ENCODE measurements around the gene LRRC66. TPM values are rescaled to one million over a fixed set of nuclear protein-coding genes. Genes with fewer than 3 reads are reported as not detected.
A peak's percentile ranks its signal among the peaks of the same experiment; 100 is the strongest.

Gene LRRC66
- total RNA-seq, 2 donors from 2014 or later = 6.1 to 8.5 TPM

- no peaks in the 10 kb centered on the region for H3K4me1 ChIP-seq
- no peak overlapping the region for H3K4me3 ChIP-seq
- no peaks in the 10 kb centered on the region for H3K36me3 ChIP-seq
- no peaks in the 10 kb centered on the region for H3K27me3 ChIP-seq
- TF ChIP-seq, protein P1, sequence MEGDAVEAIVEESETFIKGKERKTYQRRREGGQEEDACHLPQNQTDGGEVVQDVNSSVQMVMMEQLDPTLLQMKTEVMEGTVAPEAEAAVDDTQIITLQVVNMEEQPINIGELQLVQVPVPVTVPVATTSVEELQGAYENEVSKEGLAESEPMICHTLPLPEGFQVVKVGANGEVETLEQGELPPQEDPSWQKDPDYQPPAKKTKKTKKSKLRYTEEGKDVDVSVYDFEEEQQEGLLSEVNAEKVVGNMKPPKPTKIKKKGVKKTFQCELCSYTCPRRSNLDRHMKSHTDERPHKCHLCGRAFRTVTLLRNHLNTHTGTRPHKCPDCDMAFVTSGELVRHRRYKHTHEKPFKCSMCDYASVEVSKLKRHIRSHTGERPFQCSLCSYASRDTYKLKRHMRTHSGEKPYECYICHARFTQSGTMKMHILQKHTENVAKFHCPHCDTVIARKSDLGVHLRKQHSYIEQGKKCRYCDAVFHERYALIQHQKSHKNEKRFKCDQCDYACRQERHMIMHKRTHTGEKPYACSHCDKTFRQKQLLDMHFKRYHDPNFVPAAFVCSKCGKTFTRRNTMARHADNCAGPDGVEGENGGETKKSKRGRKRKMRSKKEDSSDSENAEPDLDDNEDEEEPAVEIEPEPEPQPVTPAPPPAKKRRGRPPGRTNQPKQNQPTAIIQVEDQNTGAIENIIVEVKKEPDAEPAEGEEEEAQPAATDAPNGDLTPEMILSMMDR (IDR thresholded peaks at IDR 0.05) = no peak
- intact Hi-C loops (cut with DNase I) = no loop called here
- H3K9me3 ChIP-seq = no peaks in the 10 kb centered on the region
- H3K9ac ChIP-seq (ENCODE audit: low read depth in 2 of 2, low read length in 2 of 2) = no peak overlapping the region
- DNase-seq = no peak
- no peak overlapping the region for H3K27ac ChIP-seq
Observed at GRCh38 chr4:52054254-52054653, 34.1 kb upstream of the LRRC66 start.

GRCh38 chr4:52052475-52052780 is 32.3 kb upstream of the LRRC66 start:
- H3K9ac ChIP-seq (ENCODE audit: low read depth in 2 of 2, low read length in 2 of 2) = peak overlapping the region in 1 of 2 donors; percentile 87
- no peaks in the 10 kb centered on the region for H3K4me1 ChIP-seq
- no peaks in the 10 kb centered on the region for H3K27me3 ChIP-seq
- no peak for DNase-seq
- intact Hi-C loops (cut with DNase I) = no loop called here
- no peaks in the 10 kb centered on the region for H3K9me3 ChIP-seq
- no peaks in the 10 kb centered on the region for H3K36me3 ChIP-seq
- TF ChIP-seq, protein P1 (IDR thresholded peaks at IDR 0.05) = no peak
- no peak overlapping the region for H3K4me3 ChIP-seq
- no peak overlapping the region for H3K27ac ChIP-seq

GRCh38 chr4:52051615-52052474 is 31.7 kb upstream of the LRRC66 start:
- H3K9me3 ChIP-seq = no peaks in the 10 kb centered on the region
- TF ChIP-seq, protein P1 (IDR thresholded peaks at IDR 0.05) = no peak
- no peaks in the 10 kb centered on the region for H3K27me3 ChIP-seq
- peak; percentile 84 for DNase-seq
- intact Hi-C loops (cut with DNase I) = no loop called here
- H3K9ac ChIP-seq (ENCODE audit: low read depth in 2 of 2, low read length in 2 of 2) = peak overlapping the region; percentile 76 to 87
- peak overlapping the region; percentile 7 for H3K27ac ChIP-seq
- H3K36me3 ChIP-seq = no peaks in the 10 kb centered on the region
- peak overlapping the region; percentile 47 for H3K4me3 ChIP-seq
- no peaks in the 10 kb centered on the region for H3K4me1 ChIP-seq

DNA sequence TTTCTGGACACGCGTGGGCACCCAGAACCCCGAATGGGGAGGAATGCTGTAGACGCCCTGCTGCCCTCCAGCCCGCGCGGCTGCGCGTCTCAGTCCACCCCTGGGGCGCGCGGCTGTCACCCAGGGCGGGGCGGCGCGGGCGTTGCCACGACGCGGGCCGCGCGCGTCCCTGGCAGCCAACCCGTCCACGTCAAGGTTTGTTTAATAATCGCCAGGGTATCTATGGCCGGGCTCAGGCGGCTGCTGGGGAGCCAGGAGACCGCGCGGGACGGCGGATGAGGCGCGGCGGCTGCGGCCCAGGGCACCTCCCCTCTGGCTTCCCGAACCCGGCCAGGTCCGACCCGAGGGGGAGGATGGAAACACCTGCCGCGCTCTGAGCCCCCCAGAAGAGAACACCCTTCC is 31.1 kb upstream of the LRRC66 start, which contains the start of gene SPATA18:
Gene SPATA18 (plus strand): TSS at position 92 of the 402 bp plus-strand sequence. CDS start 401 bp downstream, outside the sequence.
- TF ChIP-seq, protein P1 (IDR thresholded peaks at IDR 0.05) = no peak
- Histone ChIP-seq H3K27ac (peak within 1 kb of the TSS; percentile 7), H3K9me3 (no peaks in the 10 kb centered on the region), H3K27me3 (no peaks in the 10 kb centered on the region), H3K36me3 (no peaks in the 10 kb centered on the region), H3K9ac (ENCODE audit: low read depth in 2 of 2, low read length in 2 of 2) (peak within 1 kb of the TSS; percentile 76 to 87), H3K4me1 (no peaks in the 10 kb centered on the region), H3K4me3 (peak within 1 kb of the TSS; percentile 47)
- intact Hi-C loops (cut with DNase I) = no loop called here
- peak; percentile 50 for DNase-seq

- no peak for DNase-seq
- H3K27me3 ChIP-seq = no peaks in the 10 kb centered on the region
- no peak overlapping the region for H3K4me3 ChIP-seq
- no peak overlapping the region for H3K9ac ChIP-seq (ENCODE audit: low read depth in 2 of 2, low read length in 2 of 2)
- no peaks in the 10 kb centered on the region for H3K4me1 ChIP-seq
- no peaks in the 10 kb centered on the region for H3K9me3 ChIP-seq
- intact Hi-C loops (cut with DNase I) = no loop called here
- H3K27ac ChIP-seq = no peak overlapping the region
- TF ChIP-seq, protein P1 (IDR thresholded peaks at IDR 0.05) = no peak
- H3K36me3 ChIP-seq = no peaks in the 10 kb centered on the region
Observed at GRCh38 chr4:52049266-52049665, 29.1 kb upstream of the LRRC66 start.
